IgD-negative memory B cell (primary cell): ENCODE data around the gene POLE4. TPM values are rescaled to one million over a fixed set of nuclear protein-coding genes. Genes with fewer than 3 reads are reported as not detected.

Source experiments
- H3K27ac Mint-ChIP-seq, 3 donors: one replicate each; pipeline ENCODE4 v1.8.0; 2020 to 2022; ENCODE audit warnings: mild to moderate bottlenecking in 3 of 3, mixed read lengths in 3 of 3, moderate library complexity in 1 of 3
- H3K27me3 Mint-ChIP-seq: one replicate; pipeline ENCODE4 v1.8.0; 2021; ENCODE audit warnings: mixed read lengths
- H3K36me3 Mint-ChIP-seq: one replicate; pipeline ENCODE4 v1.8.0; 2020; ENCODE audit warnings: mild to moderate bottlenecking, mixed read lengths
- H3K4me1 Mint-ChIP-seq, 3 donors: one replicate each; pipeline ENCODE4 v1.8.0; 2020 to 2022; ENCODE audit warnings: mixed read lengths in 3 of 3, mild to moderate bottlenecking in 1 of 3
- H3K4me3 Mint-ChIP-seq, 4 donors: one replicate each; pipeline ENCODE4 v1.8.0; 2020 to 2022; ENCODE audit warnings: mild to moderate bottlenecking in 4 of 4, mixed read lengths in 4 of 4, moderate library complexity in 3 of 4
- H3K9me3 Mint-ChIP-seq, 3 donors: one replicate each; pipeline ENCODE4 v1.8.0; 2020 to 2021; ENCODE audit warnings: mixed read lengths in 3 of 3, mild to moderate bottlenecking in 1 of 3
- polyA plus RNA-seq: library from polyadenylated mRNA; unstranded; fragments of 300-500 nt; fragmentation: Illumina TruSeq; gene quantifications from one replicate; pipeline ENCODE4 v1.2.3, GENCODE V29; 2021

POLE4 gene
- polyA plus RNA-seq, 1 donor from 2014 or later = 181 TPM

DNA sequence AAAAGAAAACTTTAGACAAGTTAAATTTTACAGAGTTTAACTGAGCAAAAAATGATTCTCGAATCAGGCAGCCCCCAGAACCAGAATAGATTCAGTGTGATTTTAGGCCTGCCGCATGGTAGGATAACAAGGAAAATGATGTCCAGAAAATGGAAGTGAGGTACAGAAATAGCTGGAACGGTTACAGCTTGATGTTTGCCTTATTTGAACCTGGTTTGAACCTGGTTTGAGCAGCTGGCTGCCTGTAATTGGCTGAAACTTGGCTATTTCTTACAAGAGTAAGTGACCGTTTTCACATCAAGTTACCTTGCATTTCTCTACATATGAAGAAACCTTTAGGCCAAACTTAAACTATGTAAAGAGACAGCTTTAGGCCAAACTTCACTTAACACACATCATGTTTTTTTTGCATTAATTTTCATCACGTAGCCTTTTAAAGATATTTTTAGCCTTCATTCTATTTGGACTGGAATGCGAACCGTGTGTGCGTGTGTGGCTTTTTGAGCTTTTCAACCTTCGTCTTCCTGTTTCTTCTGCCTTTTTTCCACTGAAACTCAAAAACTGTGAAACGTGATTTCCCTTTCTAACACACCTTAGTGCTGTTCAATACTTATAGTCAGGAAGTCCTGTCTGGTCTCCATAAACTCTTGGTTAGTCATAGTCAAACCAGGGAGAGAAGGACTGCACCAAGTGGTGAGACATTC lies 4.5 kb upstream of the POLE4 start:
- Mint-ChIP-seq H3K27ac (peak overlapping the region in 1 of 3 donors; percentile 79), H3K9me3 (peaks cover 9 to 18% (median 14%) of the 10 kb centered on the region in 3 donors), H3K4me1 (peaks cover 22 to 45% (median 34%) of the 10 kb centered on the region in 3 donors), H3K27me3 (no peaks in the 10 kb centered on the region), H3K36me3 (peaks cover 5% of the 10 kb centered on the region), H3K4me3 (no peak overlapping the region)

- Mint-ChIP-seq H3K36me3 (peaks cover 5% of the 10 kb centered on the region), H3K27ac (peak overlapping the region in 2 of 3 donors; percentile 54 to 79), H3K4me1 (peaks cover 22 to 45% (median 38%) of the 10 kb centered on the region in 3 donors), H3K4me3 (peak overlapping the region in 1 of 4 donors; percentile 7), H3K27me3 (no peaks in the 10 kb centered on the region), H3K9me3 (peaks cover 9 to 13% (median 10%) of the 10 kb centered on the region in 3 donors)
Measured at GRCh38 chr2:74954500-74954874, 4.0 kb upstream of the POLE4 start.

- H3K27me3 Mint-ChIP-seq = no peaks in the 10 kb centered on the region
- peaks cover 0 to 2% (median 1%) of the 10 kb centered on the region in 3 donors for H3K9me3 Mint-ChIP-seq
- peak overlapping the region; percentile 84 to 91 (median 88) for H3K4me3 Mint-ChIP-seq
- H3K4me1 Mint-ChIP-seq = peaks cover 12 to 50% (median 36%) of the 10 kb centered on the region in 3 donors
- peaks cover 9% of the 10 kb centered on the region for H3K36me3 Mint-ChIP-seq
- H3K27ac Mint-ChIP-seq = peak overlapping the region in 2 of 3 donors; percentile 92 to 94
Measured at GRCh38 chr2:74957886-74958273, 563 bp upstream of the POLE4 start.

DNA sequence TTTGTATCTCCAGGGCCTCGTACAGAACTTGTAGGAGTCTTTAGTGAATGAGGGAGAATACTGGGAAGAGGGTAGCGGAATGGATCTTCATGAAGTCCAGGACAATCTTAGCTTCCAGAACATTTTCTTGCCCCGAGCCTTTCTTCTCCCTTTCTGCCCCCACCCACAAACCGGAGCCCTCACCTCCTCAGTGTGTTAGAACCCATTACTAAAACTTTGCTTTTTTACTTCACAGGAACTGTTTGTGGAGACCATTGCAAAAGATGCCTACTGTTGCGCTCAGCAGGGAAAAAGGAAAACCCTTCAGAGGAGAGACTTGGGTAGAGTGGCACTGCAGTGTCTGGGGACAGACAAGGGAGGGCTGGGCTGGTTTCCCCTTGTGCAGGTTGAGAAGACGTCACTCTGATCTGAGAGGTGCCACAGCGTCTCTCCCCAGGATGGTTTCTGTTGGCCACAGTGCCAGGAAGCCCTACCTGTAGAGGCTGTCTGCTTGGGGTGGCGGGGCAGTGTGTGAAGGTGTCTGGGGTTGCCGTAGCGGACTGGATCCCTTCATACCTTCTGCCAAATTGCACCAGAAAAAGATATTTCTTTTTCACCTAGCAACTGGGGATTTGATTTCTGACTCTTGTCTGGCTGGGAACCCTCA lies 786 bp downstream of the POLE4 start:
- peaks cover 0 to under 1% (median 0%) of the 10 kb centered on the region in 3 donors for H3K9me3 Mint-ChIP-seq
- H3K27ac Mint-ChIP-seq = peak overlapping the region; percentile 84 to 94 (median 92)
- H3K4me1 Mint-ChIP-seq = peaks cover 9 to 48% (median 39%) of the 10 kb centered on the region in 3 donors
- no peaks in the 10 kb centered on the region for H3K27me3 Mint-ChIP-seq
- H3K4me3 Mint-ChIP-seq = peak overlapping the region; percentile 84 to 91 (median 88)
- H3K36me3 Mint-ChIP-seq = peaks cover 13% of the 10 kb centered on the region

- H3K9me3 Mint-ChIP-seq = no peaks in the 10 kb centered on the region
- peak overlapping the region in 1 of 3 donors; percentile 2 for H3K27ac Mint-ChIP-seq
- H3K36me3 Mint-ChIP-seq = peaks cover 28% of the 10 kb centered on the region
Measured at GRCh38 chr2:74966887-74967286, 8.4 kb downstream of the POLE4 start.

GRCh38 chr2:74975016-74975415 lies 16.6 kb downstream of the POLE4 start:
- Mint-ChIP-seq H3K4me1 (peaks cover 6 to 12% (median 8%) of the 10 kb centered on the region in 3 donors), H3K9me3 (no peaks in the 10 kb centered on the region), H3K4me3 (no peak overlapping the region), H3K36me3 (peaks cover 6% of the 10 kb centered on the region), H3K27ac (no peak overlapping the region), H3K27me3 (no peaks in the 10 kb centered on the region)

More at GRCh38 chr2:74966887-74967286, 8.4 kb downstream of the POLE4 start:
- Mint-ChIP-seq H3K4me3 (peak overlapping the region in 1 of 4 donors; percentile 41), H3K4me1 (peaks cover 15 to 20% (median 16%) of the 10 kb centered on the region in 3 donors), H3K27me3 (no peaks in the 10 kb centered on the region)

DNA sequence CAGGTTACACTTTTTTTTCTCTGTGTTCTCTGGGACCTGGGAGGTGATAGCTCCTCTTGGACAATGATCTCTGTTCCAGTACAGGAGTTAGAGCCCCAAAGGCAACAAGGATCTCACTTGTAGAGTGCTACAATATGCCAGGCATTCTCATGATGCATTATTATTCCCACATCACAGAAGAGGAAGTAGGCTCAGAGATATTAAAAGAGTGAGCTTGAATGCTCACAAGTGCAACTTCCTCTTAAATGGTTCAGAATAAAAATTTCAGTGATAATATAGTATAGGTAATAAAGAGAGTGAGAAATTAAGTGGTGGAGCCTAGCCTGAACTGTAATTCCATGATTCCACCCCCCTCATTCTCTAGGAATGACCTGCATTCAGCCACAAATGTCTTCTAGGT lies 21.4 kb downstream of the POLE4 start:
- Mint-ChIP-seq H3K4me1 (peaks cover 10 to 20% (median 15%) of the 10 kb centered on the region in 3 donors), H3K36me3 (peaks cover 2% of the 10 kb centered on the region), H3K27ac (no peak overlapping the region), H3K27me3 (no peaks in the 10 kb centered on the region), H3K4me3 (no peak overlapping the region), H3K9me3 (no peaks in the 10 kb centered on the region)

- peaks cover 2% of the 10 kb centered on the region for H3K36me3 Mint-ChIP-seq
- H3K4me1 Mint-ChIP-seq = peaks cover 13 to 25% (median 18%) of the 10 kb centered on the region in 3 donors
- H3K27ac Mint-ChIP-seq = no peak overlapping the region
- H3K4me3 Mint-ChIP-seq = no peak overlapping the region
- H3K27me3 Mint-ChIP-seq = no peaks in the 10 kb centered on the region
- H3K9me3 Mint-ChIP-seq = peaks cover 0 to 2% (median 0%) of the 10 kb centered on the region in 3 donors
Measured at GRCh38 chr2:74982577-74982976, 24.1 kb downstream of the POLE4 start.

GRCh38 chr2:74983631-74984392 lies 25.4 kb downstream of the POLE4 start:
- H3K4me3 Mint-ChIP-seq = no peak overlapping the region
- H3K27ac Mint-ChIP-seq = no peak overlapping the region
- H3K36me3 Mint-ChIP-seq = no peaks in the 10 kb centered on the region
- peaks cover 13 to 21% (median 18%) of the 10 kb centered on the region in 3 donors for H3K4me1 Mint-ChIP-seq
- peaks cover 0 to 4% (median 0%) of the 10 kb centered on the region in 3 donors for H3K9me3 Mint-ChIP-seq
- H3K27me3 Mint-ChIP-seq = no peaks in the 10 kb centered on the region

GRCh38 chr2:74984947-74985637 lies 26.6 kb downstream of the POLE4 start:
- Mint-ChIP-seq H3K9me3 (peaks cover 0 to 4% (median 0%) of the 10 kb centered on the region in 3 donors), H3K27ac (no peak overlapping the region), H3K4me3 (peak overlapping the region in 2 of 4 donors; percentile 3 to 60), H3K27me3 (no peaks in the 10 kb centered on the region), H3K36me3 (no peaks in the 10 kb centered on the region), H3K4me1 (peaks cover 8 to 13% (median 12%) of the 10 kb centered on the region in 3 donors)

DNA sequence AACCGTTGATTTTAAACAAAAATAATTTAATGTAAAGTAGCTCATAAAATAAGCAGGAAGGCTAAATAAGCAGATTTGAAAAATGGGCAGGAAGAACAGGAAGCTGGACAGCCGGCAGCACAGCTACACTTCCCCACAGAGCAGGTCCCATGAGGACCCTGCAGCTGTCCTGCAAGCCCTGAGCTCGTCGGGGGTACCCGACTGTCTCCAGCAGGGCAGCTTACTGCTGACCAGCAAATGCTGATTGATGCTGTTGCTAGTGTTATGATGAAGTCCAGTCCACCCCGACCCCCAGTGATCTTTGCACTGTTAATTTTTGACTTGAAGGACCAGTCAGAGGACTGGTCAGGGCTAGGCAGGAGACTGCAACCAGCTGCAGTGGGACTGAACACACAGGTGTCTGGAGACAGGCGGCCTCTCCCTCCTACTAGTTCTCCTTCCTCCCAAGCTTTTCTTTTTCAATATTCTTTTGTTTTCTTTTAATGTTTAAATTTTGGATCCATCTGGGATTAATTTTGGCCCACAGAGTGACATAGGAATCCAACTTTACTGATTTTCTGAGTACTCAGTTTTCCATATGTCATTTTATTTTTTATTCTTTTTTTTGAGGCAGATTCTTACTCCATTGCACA lies 27.7 kb downstream of the POLE4 start:
- Mint-ChIP-seq H3K27me3 (no peaks in the 10 kb centered on the region), H3K36me3 (no peaks in the 10 kb centered on the region), H3K4me1 (peaks cover 7 to 16% (median 8%) of the 10 kb centered on the region in 3 donors), H3K27ac (no peak overlapping the region), H3K4me3 (no peak overlapping the region), H3K9me3 (peaks cover 0 to 4% (median 0%) of the 10 kb centered on the region in 3 donors)

DNA sequence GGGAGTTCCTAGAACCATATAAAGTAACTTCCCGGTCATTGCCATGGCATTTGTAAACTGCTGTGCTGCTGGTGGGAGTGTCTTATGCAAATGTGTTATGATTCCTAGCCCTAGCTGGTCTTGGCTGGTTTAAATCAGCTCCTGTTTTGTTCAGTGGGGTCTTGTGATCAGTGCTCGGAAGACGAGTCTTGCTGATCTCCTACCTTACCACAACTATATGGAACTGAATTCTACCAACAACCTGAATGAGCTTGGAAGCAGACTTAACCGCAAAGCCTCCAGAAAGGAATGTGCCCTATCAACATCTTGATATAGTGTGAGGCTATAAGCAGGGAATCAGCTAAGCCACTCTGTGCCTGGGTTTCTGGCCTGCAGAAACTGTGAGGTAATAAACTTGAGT lies 33.5 kb downstream of the POLE4 start:
- no peaks in the 10 kb centered on the region for H3K27me3 Mint-ChIP-seq
- peaks cover 2% of the 10 kb centered on the region for H3K36me3 Mint-ChIP-seq
- peaks cover 0 to 4% (median 0%) of the 10 kb centered on the region in 3 donors for H3K9me3 Mint-ChIP-seq
- H3K4me3 Mint-ChIP-seq = no peak overlapping the region
- no peak overlapping the region for H3K27ac Mint-ChIP-seq
- peaks cover 1 to 6% (median 2%) of the 10 kb centered on the region in 3 donors for H3K4me1 Mint-ChIP-seq

GRCh38 chr2:74999468-74999867 lies 41.0 kb downstream of the POLE4 start:
- Mint-ChIP-seq H3K4me1 (no peaks in the 10 kb centered on the region), H3K27me3 (no peaks in the 10 kb centered on the region), H3K4me3 (no peak overlapping the region)

DNA sequence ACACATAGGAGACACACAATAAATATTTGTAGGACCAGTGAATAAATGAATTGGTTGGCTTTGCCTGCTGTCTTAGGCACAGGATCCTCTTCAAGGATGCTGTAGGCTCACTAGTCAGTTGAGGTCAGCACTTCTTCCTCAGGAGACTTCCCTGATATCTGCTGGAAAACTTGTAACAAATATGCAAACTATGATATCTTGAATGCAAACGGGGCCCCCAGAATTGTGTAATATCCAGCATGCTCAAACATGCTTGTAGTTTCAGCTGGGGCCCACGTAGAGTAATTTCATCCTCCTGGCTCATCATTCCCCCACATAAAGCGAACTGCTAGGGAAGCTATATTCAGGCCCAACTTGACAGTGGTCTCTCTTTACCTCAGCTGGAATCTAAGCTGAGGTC lies 43.6 kb downstream of the POLE4 start:
- Mint-ChIP-seq H3K4me3 (no peak overlapping the region), H3K36me3 (peaks cover 11% of the 10 kb centered on the region), H3K9me3 (peaks cover 3 to 7% (median 6%) of the 10 kb centered on the region in 3 donors), H3K4me1 (no peaks in the 10 kb centered on the region), H3K27ac (no peak overlapping the region), H3K27me3 (no peaks in the 10 kb centered on the region)

More at GRCh38 chr2:74999468-74999867, 41.0 kb downstream of the POLE4 start:
- peaks cover 7% of the 10 kb centered on the region for H3K36me3 Mint-ChIP-seq
- H3K27ac Mint-ChIP-seq = no peak overlapping the region
- peaks cover 0 to 3% (median 0%) of the 10 kb centered on the region in 3 donors for H3K9me3 Mint-ChIP-seq
